Breast epithelium (tissue), 3 donors: ENCODE measurements around the gene TBC1D2.

ENCODE experiments used
- POLR2A ChIP-seq: fragments of 450-650 bp; IDR thresholded peaks from one replicate; pipeline ENCODE4 v1.6.1; 2016; ENCODE audit warnings: antibody characterized with exemption, mild to moderate bottlenecking, moderate library complexity
- TF ChIP-seq, protein P1 (sequence below), 3 donors: fragments of 450-650 bp; IDR thresholded peaks; one replicate each; pipeline ENCODE4 v1.5.1; 2016 to 2017; ENCODE audit warnings: antibody characterized with exemption in 3 of 3, mild to moderate bottlenecking in 3 of 3, moderate library complexity in 3 of 3

DNA sequence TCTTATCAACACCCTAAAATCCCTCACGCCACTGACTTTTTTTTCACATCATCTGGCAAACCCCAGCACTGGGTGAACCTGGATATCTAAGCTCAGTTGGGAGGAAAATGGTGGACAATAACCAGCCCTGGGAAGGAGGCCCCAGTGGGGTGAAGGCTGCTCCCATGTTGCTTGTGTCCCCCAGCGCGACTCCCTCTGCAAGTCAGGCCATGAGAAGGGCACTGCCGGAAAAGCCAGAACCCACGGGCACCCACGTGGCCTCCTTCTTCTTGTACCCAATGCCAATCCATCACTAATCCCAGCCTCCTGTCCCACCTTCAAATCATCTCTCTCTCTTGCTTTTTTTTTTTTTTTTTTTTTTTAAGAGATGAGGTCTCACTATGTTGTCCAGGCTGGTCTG, 74.5 kb downstream of the TBC1D2 start:
- TF ChIP-seq, protein P1, sequence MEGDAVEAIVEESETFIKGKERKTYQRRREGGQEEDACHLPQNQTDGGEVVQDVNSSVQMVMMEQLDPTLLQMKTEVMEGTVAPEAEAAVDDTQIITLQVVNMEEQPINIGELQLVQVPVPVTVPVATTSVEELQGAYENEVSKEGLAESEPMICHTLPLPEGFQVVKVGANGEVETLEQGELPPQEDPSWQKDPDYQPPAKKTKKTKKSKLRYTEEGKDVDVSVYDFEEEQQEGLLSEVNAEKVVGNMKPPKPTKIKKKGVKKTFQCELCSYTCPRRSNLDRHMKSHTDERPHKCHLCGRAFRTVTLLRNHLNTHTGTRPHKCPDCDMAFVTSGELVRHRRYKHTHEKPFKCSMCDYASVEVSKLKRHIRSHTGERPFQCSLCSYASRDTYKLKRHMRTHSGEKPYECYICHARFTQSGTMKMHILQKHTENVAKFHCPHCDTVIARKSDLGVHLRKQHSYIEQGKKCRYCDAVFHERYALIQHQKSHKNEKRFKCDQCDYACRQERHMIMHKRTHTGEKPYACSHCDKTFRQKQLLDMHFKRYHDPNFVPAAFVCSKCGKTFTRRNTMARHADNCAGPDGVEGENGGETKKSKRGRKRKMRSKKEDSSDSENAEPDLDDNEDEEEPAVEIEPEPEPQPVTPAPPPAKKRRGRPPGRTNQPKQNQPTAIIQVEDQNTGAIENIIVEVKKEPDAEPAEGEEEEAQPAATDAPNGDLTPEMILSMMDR (IDR thresholded peaks at IDR 0.05), result no peak
- TF ChIP-seq POLR2A, result no peak
